HG03097 (cell line): Measurements from ENCODE around the gene TFG.

Source experiments
- ATAC-seq: cut with Tn5 transposase; IDR thresholded peaks from one replicate; pipeline ENCODE4 v1.9.1; 2021; ENCODE audit not compliant: unreplicated experiment, low FRiP score

TFG gene

GRCh38 chr3:100753846-100754245 lies 44.6 kb downstream of the TFG start:
- ATAC-seq, result no peak

- ATAC-seq, result no peak
These were observed 45.5 kb downstream of the TFG start for GRCh38 chr3:100754563-100755334.

- no peak for ATAC-seq
These were observed 47.1 kb downstream of the TFG start for GRCh38 chr3:100756441-100756840.

GRCh38 chr3:100759159-100759558 lies 49.9 kb downstream of the TFG start:
- no peak for ATAC-seq

- ATAC-seq, result no peak
These were observed 50.7 kb downstream of the TFG start for GRCh38 chr3:100759950-100760349.

- ATAC-seq, result no peak
These were observed 51.1 kb downstream of the TFG start for GRCh38 chr3:100760377-100760776.

- ATAC-seq, result peak; percentile 87
These were observed 52.1 kb downstream of the TFG start for GRCh38 chr3:100761211-100761942.

GRCh38 chr3:100761951-100762350 lies 52.7 kb downstream of the TFG start:
- ATAC-seq, result no peak

GRCh38 chr3:100765437-100765975 lies 56.2 kb downstream of the TFG start:
- ATAC-seq, result no peak

GRCh38 chr3:100766069-100766468 lies 56.8 kb downstream of the TFG start:
- ATAC-seq, result no peak

GRCh38 chr3:100769693-100770092 lies 60.4 kb downstream of the TFG start:
- ATAC-seq, result no peak

GRCh38 chr3:100775226-100775625 lies 65.9 kb downstream of the TFG start:
- ATAC-seq, result no peak

- ATAC-seq, result no peak
These were observed 66.4 kb downstream of the TFG start for GRCh38 chr3:100775669-100776068.

GRCh38 chr3:100776097-100776729 lies 66.9 kb downstream of the TFG start:
- no peak for ATAC-seq

- ATAC-seq, result no peak
These were observed 67.5 kb downstream of the TFG start for GRCh38 chr3:100776746-100777145.

- no peak for ATAC-seq
These were observed 68.0 kb downstream of the TFG start for GRCh38 chr3:100777271-100777670.

GRCh38 chr3:100779480-100779879 lies 70.2 kb downstream of the TFG start:
- no peak for ATAC-seq

GRCh38 chr3:100780071-100780622 lies 70.9 kb downstream of the TFG start:
- no peak for ATAC-seq

- ATAC-seq, result no peak
These were observed 72.0 kb downstream of the TFG start for GRCh38 chr3:100781301-100781700.

GRCh38 chr3:100782348-100782747 lies 73.1 kb downstream of the TFG start:
- no peak for ATAC-seq

GRCh38 chr3:100782906-100783305 lies 73.6 kb downstream of the TFG start:
- no peak for ATAC-seq
